ENCODE measurements around the gene CORO7. TPM values are rescaled to one million over a fixed set of nuclear protein-coding genes. Genes with fewer than 3 reads are reported as not detected.
A peak's percentile ranks its signal among the peaks of the same experiment; 100 is the strongest.

CORO7 gene
- total and polyA plus RNA-seq, 9 of the 15 experiments (the other 6 are each of a cell fraction or from before 2014, with no cell fraction given), result 0.45 to 77.2 (median 18.7) TPM

GRCh38 chr16:4433914-4434787 is 17.8 kb upstream of the CORO7 start (continued):
- no peak for TF ChIP-seq THRA (IDR thresholded peaks at IDR 0.05)
- TF ChIP-seq NR2C2 (CRISPR knock-in tag; IDR thresholded peaks at IDR 0.05), result no peak
- peak; percentile 46; the same call in 1 of the 2 replicates for TF ChIP-seq NR2C2 (tag; IDR thresholded peaks at IDR 0.05)
- no peak for TF ChIP-seq SPI1 (IDR thresholded peaks at IDR 0.05; ENCODE audit: borderline replicate concordance, low read depth, low read length)
- no peak for TF ChIP-seq HNRNPLL (IDR thresholded peaks at IDR 0.05; ENCODE audit: low read depth, low read length, poor library complexity, severe bottlenecking)
- no peak for TF ChIP-seq PCBP1 (IDR thresholded peaks at IDR 0.05; ENCODE audit: low read depth, low read length, poor library complexity, severe bottlenecking)
- TF ChIP-seq SIN3A (IDR thresholded peaks at IDR 0.05; ENCODE audit: borderline replicate concordance in 2 of 2, control insufficient read depth in 1 of 2, low read depth in 2 of 2, low read length in 2 of 2), result peak in 1 of 2 experiments; percentile 81; a peak in 1 of 4 replicates
- peak; percentile 68 for TF ChIP-seq FOXJ2 (tag; IDR thresholded peaks at IDR 0.05)
- TF ChIP-seq MBD2 (IDR thresholded peaks at IDR 0.05; ENCODE audit: borderline replicate concordance, low read depth), result no peak
- no peak for TF ChIP-seq CCAR2 (IDR thresholded peaks at IDR 0.05; ENCODE audit: low read depth, low read length)
- no peak for TF ChIP-seq ZNF124 (CRISPR knock-in tag; IDR thresholded peaks at IDR 0.05)
- TF ChIP-seq SAFB (IDR thresholded peaks at IDR 0.05; ENCODE audit: borderline replicate concordance, low read depth, low read length), result no peak
- TF ChIP-seq L3MBTL2 (IDR thresholded peaks at IDR 0.05), result peak; percentile 85
- TF ChIP-seq THRB (CRISPR knock-in tag; conservative IDR thresholded peaks at IDR 0.05), result no peak
- TF ChIP-seq, protein P1, sequence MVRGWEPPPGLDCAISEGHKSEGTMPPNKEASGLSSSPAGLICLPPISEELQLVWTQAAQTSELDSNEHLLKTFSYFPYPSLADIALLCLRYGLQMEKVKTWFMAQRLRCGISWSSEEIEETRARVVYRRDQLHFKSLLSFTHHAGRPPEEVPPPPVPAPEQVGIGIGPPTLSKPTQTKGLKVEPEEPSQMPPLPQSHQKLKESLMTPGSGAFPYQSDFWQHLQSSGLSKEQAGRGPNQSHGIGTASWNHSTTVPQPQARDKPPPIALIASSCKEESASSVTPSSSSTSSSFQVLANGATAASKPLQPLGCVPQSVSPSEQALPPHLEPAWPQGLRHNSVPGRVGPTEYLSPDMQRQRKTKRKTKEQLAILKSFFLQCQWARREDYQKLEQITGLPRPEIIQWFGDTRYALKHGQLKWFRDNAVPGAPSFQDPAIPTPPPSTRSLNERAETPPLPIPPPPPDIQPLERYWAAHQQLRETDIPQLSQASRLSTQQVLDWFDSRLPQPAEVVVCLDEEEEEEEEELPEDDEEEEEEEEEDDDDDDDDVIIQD (CRISPR knock-in tag; IDR thresholded peaks at IDR 0.05), result no peak
- TF ChIP-seq, protein P2, sequence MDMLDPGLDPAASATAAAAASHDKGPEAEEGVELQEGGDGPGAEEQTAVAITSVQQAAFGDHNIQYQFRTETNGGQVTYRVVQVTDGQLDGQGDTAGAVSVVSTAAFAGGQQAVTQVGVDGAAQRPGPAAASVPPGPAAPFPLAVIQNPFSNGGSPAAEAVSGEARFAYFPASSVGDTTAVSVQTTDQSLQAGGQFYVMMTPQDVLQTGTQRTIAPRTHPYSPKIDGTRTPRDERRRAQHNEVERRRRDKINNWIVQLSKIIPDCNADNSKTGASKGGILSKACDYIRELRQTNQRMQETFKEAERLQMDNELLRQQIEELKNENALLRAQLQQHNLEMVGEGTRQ (CRISPR knock-in tag; IDR thresholded peaks at IDR 0.05), result peak; percentile 71
- TF ChIP-seq, protein P3, sequence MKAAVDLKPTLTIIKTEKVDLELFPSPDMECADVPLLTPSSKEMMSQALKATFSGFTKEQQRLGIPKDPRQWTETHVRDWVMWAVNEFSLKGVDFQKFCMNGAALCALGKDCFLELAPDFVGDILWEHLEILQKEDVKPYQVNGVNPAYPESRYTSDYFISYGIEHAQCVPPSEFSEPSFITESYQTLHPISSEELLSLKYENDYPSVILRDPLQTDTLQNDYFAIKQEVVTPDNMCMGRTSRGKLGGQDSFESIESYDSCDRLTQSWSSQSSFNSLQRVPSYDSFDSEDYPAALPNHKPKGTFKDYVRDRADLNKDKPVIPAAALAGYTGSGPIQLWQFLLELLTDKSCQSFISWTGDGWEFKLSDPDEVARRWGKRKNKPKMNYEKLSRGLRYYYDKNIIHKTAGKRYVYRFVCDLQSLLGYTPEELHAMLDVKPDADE (conservative IDR thresholded peaks at IDR 0.05; ENCODE audit: control insufficient read depth, low read depth, low read length), result no peak

Measured in K562 (cell line).